ENCODE data around the gene RPTOR. TPM values are rescaled to one million over a fixed set of nuclear protein-coding genes. Genes with fewer than 3 reads are reported as not detected.
"Not testable (repeated sequence)": the region's sequence is repeated elsewhere in the genome, so short reads cannot be mapped to it uniquely, and the experiment has no call there.

The RPTOR gene
- total RNA-seq, 1 experiment from 2014 or later, result 58.0 TPM

DNA sequence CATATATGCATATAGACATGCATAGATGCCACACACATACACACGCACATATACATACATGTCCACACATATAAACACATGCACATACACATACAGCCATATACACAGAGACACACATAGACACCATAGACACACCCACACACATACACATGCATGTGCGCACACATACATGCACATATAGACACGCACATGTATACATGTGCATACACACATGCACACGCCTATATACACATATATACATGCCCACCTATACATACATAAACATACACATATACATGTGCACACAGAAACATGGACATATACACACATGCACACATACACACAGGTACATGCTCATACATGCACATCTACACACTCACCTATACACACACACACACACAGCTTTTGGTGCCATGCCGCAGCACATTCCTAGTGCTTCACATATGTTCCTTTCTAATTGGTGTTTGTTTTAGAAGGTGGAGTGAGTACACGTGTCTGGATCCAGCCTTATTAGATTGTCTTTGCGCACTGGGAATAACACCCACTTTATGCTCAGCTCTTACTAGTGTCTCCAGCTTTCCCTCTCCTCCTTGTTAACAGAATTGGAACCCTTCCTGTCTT is 198.0 kb downstream of the RPTOR start:
- Histone ChIP-seq H3K27me3 (ENCODE audit: control insufficient read depth, insufficient read depth, low read length) (no peaks in the 10 kb centered on the region), H3K9me3 (ENCODE audit: control insufficient read depth, insufficient read depth, low read depth, low read length) (peaks cover 9% of the 10 kb centered on the region; the same call in 1 of the 2 replicates), H3K27ac (ENCODE audit: low read length) (no peak overlapping the region), H3K4me3 (ENCODE audit: low read depth in 2 of 2, low read length in 2 of 2) (no peak overlapping the region), H3K4me1 (ENCODE audit: control insufficient read depth, insufficient read depth, low read length) (no peaks in the 10 kb centered on the region), H3K36me3 (ENCODE audit: control insufficient read depth, insufficient read depth, low read length) (no peaks in the 10 kb centered on the region)
- ChIA-PET CTCF (no interaction called here), POLR2A (no interaction called here)
- intact Hi-C loops (cut with micrococcal nuclease; ENCODE audit: unreplicated experiment), result no loop called here
- ATAC-seq (no peak), DNase-seq (ENCODE audit: low read depth, low spot score) (no peak)
- TF ChIP-seq TCF7L2 (IDR thresholded peaks at IDR 0.05; ENCODE audit: low read depth, low read length) (no peak), SIN3A (IDR thresholded peaks at IDR 0.05; ENCODE audit: borderline replicate concordance, insufficient read depth, low read depth, low read length) (no peak), POLR2AphosphoS5 (IDR thresholded peaks at IDR 0.05; ENCODE audit: low read depth, low read length) (no peak)
- TF ChIP-seq, protein P1, sequence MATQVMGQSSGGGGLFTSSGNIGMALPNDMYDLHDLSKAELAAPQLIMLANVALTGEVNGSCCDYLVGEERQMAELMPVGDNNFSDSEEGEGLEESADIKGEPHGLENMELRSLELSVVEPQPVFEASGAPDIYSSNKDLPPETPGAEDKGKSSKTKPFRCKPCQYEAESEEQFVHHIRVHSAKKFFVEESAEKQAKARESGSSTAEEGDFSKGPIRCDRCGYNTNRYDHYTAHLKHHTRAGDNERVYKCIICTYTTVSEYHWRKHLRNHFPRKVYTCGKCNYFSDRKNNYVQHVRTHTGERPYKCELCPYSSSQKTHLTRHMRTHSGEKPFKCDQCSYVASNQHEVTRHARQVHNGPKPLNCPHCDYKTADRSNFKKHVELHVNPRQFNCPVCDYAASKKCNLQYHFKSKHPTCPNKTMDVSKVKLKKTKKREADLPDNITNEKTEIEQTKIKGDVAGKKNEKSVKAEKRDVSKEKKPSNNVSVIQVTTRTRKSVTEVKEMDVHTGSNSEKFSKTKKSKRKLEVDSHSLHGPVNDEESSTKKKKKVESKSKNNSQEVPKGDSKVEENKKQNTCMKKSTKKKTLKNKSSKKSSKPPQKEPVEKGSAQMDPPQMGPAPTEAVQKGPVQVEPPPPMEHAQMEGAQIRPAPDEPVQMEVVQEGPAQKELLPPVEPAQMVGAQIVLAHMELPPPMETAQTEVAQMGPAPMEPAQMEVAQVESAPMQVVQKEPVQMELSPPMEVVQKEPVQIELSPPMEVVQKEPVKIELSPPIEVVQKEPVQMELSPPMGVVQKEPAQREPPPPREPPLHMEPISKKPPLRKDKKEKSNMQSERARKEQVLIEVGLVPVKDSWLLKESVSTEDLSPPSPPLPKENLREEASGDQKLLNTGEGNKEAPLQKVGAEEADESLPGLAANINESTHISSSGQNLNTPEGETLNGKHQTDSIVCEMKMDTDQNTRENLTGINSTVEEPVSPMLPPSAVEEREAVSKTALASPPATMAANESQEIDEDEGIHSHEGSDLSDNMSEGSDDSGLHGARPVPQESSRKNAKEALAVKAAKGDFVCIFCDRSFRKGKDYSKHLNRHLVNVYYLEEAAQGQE (IDR thresholded peaks at IDR 0.05; ENCODE audit: insufficient read depth in 1 of 2, low read depth in 2 of 2, low read length in 1 of 2), result no peak
- TF ChIP-seq, protein P2, sequence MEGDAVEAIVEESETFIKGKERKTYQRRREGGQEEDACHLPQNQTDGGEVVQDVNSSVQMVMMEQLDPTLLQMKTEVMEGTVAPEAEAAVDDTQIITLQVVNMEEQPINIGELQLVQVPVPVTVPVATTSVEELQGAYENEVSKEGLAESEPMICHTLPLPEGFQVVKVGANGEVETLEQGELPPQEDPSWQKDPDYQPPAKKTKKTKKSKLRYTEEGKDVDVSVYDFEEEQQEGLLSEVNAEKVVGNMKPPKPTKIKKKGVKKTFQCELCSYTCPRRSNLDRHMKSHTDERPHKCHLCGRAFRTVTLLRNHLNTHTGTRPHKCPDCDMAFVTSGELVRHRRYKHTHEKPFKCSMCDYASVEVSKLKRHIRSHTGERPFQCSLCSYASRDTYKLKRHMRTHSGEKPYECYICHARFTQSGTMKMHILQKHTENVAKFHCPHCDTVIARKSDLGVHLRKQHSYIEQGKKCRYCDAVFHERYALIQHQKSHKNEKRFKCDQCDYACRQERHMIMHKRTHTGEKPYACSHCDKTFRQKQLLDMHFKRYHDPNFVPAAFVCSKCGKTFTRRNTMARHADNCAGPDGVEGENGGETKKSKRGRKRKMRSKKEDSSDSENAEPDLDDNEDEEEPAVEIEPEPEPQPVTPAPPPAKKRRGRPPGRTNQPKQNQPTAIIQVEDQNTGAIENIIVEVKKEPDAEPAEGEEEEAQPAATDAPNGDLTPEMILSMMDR (IDR thresholded peaks at IDR 0.05), result no peak
- in situ Hi-C loops (cut with HindIII; ENCODE audit: low pct_unique_long_range_greater_than_20kb, low sequenced_read_pairs), result no loop called here
- no TSS peak for BruUV-seq (replicated peaks)

DNA sequence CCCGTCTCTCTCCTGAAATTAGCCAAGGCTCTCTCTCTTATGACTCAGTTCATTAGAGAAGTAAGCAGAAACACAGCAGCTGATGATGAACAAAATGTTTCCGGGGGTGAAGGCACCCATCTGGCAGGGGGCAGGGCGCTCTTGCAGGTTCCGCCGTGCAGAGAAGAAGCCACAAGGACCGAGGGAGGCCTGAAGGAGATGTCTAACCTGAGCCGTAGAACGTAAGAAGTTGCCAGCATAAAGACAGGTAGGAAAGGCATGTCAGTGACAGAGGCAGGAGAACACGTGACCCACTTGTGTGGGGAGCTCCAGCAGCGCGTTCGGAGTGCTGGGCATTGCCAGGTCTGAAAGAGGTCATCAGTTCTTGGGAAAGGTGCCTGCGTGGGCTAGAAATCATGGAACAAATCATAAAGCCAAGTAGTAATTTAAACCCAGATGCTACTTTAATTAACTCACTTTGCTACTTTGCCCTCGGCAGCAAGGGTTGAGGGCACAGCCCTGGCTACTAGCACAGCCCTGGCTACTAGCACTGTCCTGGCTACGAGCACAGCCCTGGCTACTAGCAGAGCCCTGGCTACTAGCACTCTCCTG is 198.6 kb downstream of the RPTOR start:
- POLR2A ChIA-PET, result no interaction called here
- DNase-seq (ENCODE audit: low read depth, low spot score), result no peak
- intact Hi-C loops (cut with micrococcal nuclease; ENCODE audit: unreplicated experiment), result no loop called here
- Histone ChIP-seq H3K27me3 (ENCODE audit: control insufficient read depth, insufficient read depth, low read length) (no peaks in the 10 kb centered on the region), H3K4me1 (ENCODE audit: control insufficient read depth, insufficient read depth, low read length) (no peaks in the 10 kb centered on the region), H3K36me3 (ENCODE audit: control insufficient read depth, insufficient read depth, low read length) (no peaks in the 10 kb centered on the region), H3K9me3 (ENCODE audit: control insufficient read depth, insufficient read depth, low read depth, low read length) (peaks cover 9% of the 10 kb centered on the region; the same call in 1 of the 2 replicates), H3K27ac (ENCODE audit: low read length) (no peak overlapping the region), H3K4me3 (ENCODE audit: low read depth in 2 of 2, low read length in 2 of 2) (no peak overlapping the region)
- ATAC-seq, result no peak
- CTCF ChIA-PET, result no interaction called here
- TF ChIP-seq, protein P2 (IDR thresholded peaks at IDR 0.05), result no peak
- TF ChIP-seq, protein P1 (IDR thresholded peaks at IDR 0.05; ENCODE audit: insufficient read depth in 1 of 2, low read depth in 2 of 2, low read length in 1 of 2), result no peak
- TF ChIP-seq TCF7L2 (IDR thresholded peaks at IDR 0.05; ENCODE audit: low read depth, low read length) (no peak), POLR2AphosphoS5 (IDR thresholded peaks at IDR 0.05; ENCODE audit: low read depth, low read length) (no peak), SIN3A (IDR thresholded peaks at IDR 0.05; ENCODE audit: borderline replicate concordance, insufficient read depth, low read depth, low read length) (no peak)
- no TSS peak for BruUV-seq (replicated peaks)
- in situ Hi-C loops (cut with HindIII; ENCODE audit: low pct_unique_long_range_greater_than_20kb, low sequenced_read_pairs), result no loop called here

DNA sequence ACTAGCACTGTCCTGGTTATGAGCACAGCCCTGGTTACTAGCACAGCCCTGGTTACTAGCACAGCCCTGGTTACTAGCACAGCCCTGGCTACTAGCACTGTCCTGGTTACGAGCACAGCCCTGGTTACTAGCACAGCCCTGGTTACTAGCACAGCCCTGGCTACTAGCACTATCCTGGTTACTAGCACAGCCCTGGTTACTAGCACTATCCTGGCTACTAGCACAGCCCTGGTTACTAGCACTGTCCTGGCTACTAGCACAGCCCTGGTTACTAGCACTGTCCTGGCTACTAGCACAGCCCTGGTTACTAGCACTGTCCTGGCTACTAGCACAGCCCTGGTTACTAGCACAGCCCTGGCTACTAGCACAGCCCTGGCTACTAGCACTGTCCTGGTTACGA is 199.3 kb downstream of the RPTOR start:
- CTCF ChIA-PET; H3K27ac ChIP-seq (ENCODE audit: low read length); POLR2A ChIA-PET; H3K4me1 ChIP-seq (ENCODE audit: control insufficient read depth, insufficient read depth, low read length); H3K4me3 ChIP-seq (ENCODE audit: low read depth in 2 of 2, low read length in 2 of 2); H3K9me3 ChIP-seq (ENCODE audit: control insufficient read depth, insufficient read depth, low read depth, low read length); BruUV-seq (replicated peaks); DNase-seq (ENCODE audit: low read depth, low spot score); ATAC-seq; H3K27me3 ChIP-seq (ENCODE audit: control insufficient read depth, insufficient read depth, low read length); in situ Hi-C loops (cut with HindIII; ENCODE audit: low pct_unique_long_range_greater_than_20kb, low sequenced_read_pairs); intact Hi-C loops (cut with micrococcal nuclease; ENCODE audit: unreplicated experiment); H3K36me3 ChIP-seq (ENCODE audit: control insufficient read depth, insufficient read depth, low read length): not testable (repeated sequence)
